Activated T-helper 17 cell treated with anti-CD3 and anti-CD28 coated beads, Interleukin-2, amount 50 U/mL, for 72 hours (primary cell): ENCODE measurements around the gene TMEM86A. TPM values are rescaled to one million over a fixed set of nuclear protein-coding genes. Genes with fewer than 3 reads are reported as not detected.
"Not testable (repeated sequence)": the region's sequence is repeated elsewhere in the genome, so short reads cannot be mapped to it uniquely, and the experiment has no call there.

ENCODE experiments used
- ATAC-seq: fragments of 150-1000 bp; cut with Tn5 transposase; replicated peaks from 2 replicates; pipeline ENCODE4 v1.10.0; 2021; ENCODE audit warnings: mild to moderate bottlenecking, moderate library complexity
- H3K27ac Mint-ChIP-seq: one replicate; pipeline ENCODE4 v1.8.0; 2022; ENCODE audit warnings: mixed read lengths
- H3K27me3 Mint-ChIP-seq: one replicate; pipeline ENCODE4 v1.8.0; 2022; ENCODE audit warnings: mixed read lengths
- H3K36me3 Mint-ChIP-seq: one replicate; pipeline ENCODE4 v1.8.0; 2022; ENCODE audit warnings: low read depth, mild to moderate bottlenecking, mixed read lengths
- H3K4me1 Mint-ChIP-seq: one replicate; pipeline ENCODE4 v1.8.0; 2022; ENCODE audit warnings: mixed read lengths
- H3K4me3 Mint-ChIP-seq: one replicate; pipeline ENCODE4 v1.8.0; 2022; ENCODE audit warnings: mild to moderate bottlenecking, mixed read lengths
- H3K9me3 Mint-ChIP-seq: one replicate; pipeline ENCODE4 v1.8.0; 2022; ENCODE audit warnings: mixed read lengths
- total RNA-seq, 2 donors: library from RNA; stranded (reverse); gene quantifications; one replicate each; pipeline ENCODE4 v1.2.3, GENCODE V29; 2022

Gene TMEM86A
- total RNA-seq, 2 donors from 2014 or later = 0.24 to 0.40 TPM

- H3K9me3 Mint-ChIP-seq, H3K27me3 Mint-ChIP-seq, H3K4me3 Mint-ChIP-seq, H3K4me1 Mint-ChIP-seq, H3K36me3 Mint-ChIP-seq, H3K27ac Mint-ChIP-seq: not testable (repeated sequence)
- ATAC-seq = peak; percentile 38
Measured at GRCh38 chr11:18691467-18692140, 7.0 kb upstream of the TMEM86A start.

DNA sequence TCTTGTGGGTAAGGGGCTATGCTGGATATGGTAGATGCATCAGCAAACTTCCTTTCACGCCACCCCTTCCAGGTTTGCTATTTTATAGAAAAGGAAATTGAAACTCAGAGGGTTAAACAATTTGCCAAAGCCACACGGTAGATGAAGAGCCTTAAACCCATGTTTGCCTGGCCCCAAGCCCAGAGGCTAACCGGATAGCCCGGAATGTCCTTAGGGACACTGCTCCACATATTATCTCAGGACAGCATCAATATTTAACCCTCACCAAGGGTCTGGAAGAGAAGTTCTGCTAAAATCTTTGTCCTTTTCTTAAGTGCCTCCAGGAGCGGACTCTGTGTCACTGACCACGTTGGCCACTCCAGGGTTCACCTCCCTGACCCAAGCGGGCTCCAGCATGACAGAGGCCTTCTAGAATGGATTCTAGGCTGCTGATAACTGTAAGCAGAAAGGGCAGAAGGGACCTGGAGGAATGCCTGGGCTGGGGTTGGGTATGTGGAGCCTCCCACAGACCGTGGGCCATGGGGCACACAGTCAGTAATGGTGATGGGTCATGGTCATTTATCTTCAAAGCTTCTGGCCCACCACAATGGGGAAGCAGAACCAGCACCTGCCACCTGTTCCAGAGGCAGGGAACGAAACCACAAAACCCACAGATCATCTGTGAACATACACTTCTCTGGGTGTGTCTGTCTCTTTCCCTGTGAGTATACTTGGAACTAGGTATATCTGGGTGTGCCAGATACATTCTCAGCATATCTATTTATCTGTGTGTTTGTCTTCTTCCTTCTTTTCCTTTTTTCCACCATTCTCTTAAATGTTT lies 5.4 kb upstream of the TMEM86A start:
- Mint-ChIP-seq H3K27me3 (no peaks in the 10 kb centered on the region), H3K4me3 (no peak overlapping the region), H3K9me3 (no peaks in the 10 kb centered on the region), H3K36me3 (no peaks in the 10 kb centered on the region), H3K4me1 (peaks cover 11% of the 10 kb centered on the region), H3K27ac (peak overlapping the region; percentile 54)
- ATAC-seq = no peak

GRCh38 chr11:18696638-18697225 lies 1.8 kb upstream of the TMEM86A start:
- no peak for ATAC-seq
- Mint-ChIP-seq H3K9me3 (no peaks in the 10 kb centered on the region), H3K27ac (no peak overlapping the region), H3K36me3 (no peaks in the 10 kb centered on the region), H3K27me3 (no peaks in the 10 kb centered on the region), H3K4me1 (peaks cover 13% of the 10 kb centered on the region), H3K4me3 (no peak overlapping the region)

DNA sequence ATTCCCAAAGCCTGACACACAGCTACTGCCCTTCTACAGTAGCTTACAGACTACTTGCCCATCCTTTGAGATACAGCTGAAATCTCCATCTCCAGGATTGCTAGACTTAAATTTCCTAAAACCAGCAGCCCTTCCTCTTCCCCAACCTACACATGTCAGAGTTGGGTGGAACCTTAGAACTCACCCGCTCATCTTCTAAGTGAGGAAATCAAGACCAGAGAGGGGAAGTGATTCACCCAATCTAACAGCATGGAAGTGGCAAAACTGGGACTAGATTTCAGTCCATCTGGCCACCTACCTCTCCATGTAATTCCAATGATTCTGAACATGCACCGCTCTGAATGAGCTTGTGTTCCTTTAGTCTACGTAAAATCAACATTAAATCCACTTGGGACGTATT lies 1.0 kb upstream of the TMEM86A start:
- H3K36me3 Mint-ChIP-seq = no peaks in the 10 kb centered on the region
- ATAC-seq = no peak
- peak overlapping the region; percentile 65 for H3K4me3 Mint-ChIP-seq
- peak overlapping the region; percentile 29 for H3K27ac Mint-ChIP-seq
- H3K27me3 Mint-ChIP-seq = no peaks in the 10 kb centered on the region
- H3K9me3 Mint-ChIP-seq = no peaks in the 10 kb centered on the region
- peaks cover 13% of the 10 kb centered on the region for H3K4me1 Mint-ChIP-seq

DNA sequence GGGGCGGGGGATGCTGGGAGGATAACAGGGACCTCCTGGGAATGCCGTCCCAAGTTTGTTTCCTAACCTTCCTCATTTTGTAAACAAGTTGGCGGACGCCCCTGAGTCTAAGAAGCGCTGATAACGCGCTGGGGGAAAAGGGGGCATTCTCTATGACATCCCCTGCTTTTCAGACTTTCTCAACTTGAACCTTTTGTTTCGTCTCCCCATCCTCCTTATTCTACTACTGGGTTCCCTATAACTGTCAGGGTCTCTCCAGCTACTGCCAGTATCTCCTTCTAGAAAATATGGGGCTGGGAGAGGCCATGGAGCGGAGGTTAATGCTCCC lies 654 bp downstream of the TMEM86A start:
- H3K27ac Mint-ChIP-seq = peak overlapping the region; percentile 15
- no peak for ATAC-seq

GRCh38 chr11:18699848-18700261 lies 1.3 kb downstream of the TMEM86A start:
- Mint-ChIP-seq H3K9me3 (no peaks in the 10 kb centered on the region), H3K27me3 (no peaks in the 10 kb centered on the region), H3K4me3 (peak overlapping the region; percentile 76), H3K36me3 (no peaks in the 10 kb centered on the region), H3K4me1 (peaks cover 12% of the 10 kb centered on the region), H3K27ac (peak overlapping the region; percentile 15)
- ATAC-seq = no peak

More for the DNA sequence above, 654 bp downstream of the TMEM86A start:
- H3K36me3 Mint-ChIP-seq = no peaks in the 10 kb centered on the region
- H3K9me3 Mint-ChIP-seq = no peaks in the 10 kb centered on the region
- peak overlapping the region; percentile 76 for H3K4me3 Mint-ChIP-seq
- H3K4me1 Mint-ChIP-seq = peaks cover 9% of the 10 kb centered on the region
- H3K27me3 Mint-ChIP-seq = no peaks in the 10 kb centered on the region

- Mint-ChIP-seq H3K27ac (peak overlapping the region; percentile 15), H3K4me3 (peak overlapping the region; percentile 76), H3K9me3 (no peaks in the 10 kb centered on the region), H3K27me3 (no peaks in the 10 kb centered on the region), H3K36me3 (no peaks in the 10 kb centered on the region), H3K4me1 (peaks cover 16% of the 10 kb centered on the region)
- ATAC-seq = no peak
Measured at GRCh38 chr11:18700375-18700774, 1.8 kb downstream of the TMEM86A start.

- H3K9me3 Mint-ChIP-seq = no peaks in the 10 kb centered on the region
- H3K4me3 Mint-ChIP-seq = no peak overlapping the region
Measured at GRCh38 chr11:18700872-18701271, 2.3 kb downstream of the TMEM86A start.

DNA sequence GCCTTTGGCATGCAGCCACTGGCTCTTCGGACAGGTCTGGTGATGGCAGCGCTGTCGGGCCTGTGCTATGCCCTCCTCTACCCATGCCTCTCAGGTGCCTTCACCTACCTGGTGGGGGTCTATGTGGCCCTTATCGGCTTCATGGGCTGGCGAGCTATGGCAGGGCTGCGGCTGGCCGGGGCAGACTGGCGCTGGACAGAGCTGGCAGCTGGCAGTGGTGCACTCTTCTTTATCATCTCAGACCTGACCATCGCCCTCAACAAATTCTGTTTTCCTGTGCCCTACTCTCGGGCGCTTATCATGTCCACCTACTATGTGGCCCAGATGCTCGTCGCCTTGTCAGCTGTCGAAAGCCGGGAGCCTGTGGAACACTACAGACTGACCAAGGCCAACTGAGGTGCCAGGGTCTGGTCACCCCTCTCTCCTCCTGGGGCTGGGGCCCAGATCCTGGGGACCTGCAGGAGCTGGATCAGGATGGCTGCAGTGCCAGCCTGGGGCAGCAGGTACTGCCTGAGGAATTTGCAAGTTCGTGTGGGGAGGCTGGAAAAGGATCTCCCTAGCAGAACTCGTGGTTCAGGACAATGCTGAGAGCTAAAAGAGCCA lies 3.1 kb downstream of the TMEM86A start:
- Mint-ChIP-seq H3K27me3 (no peaks in the 10 kb centered on the region), H3K4me3 (no peak overlapping the region), H3K9me3 (no peaks in the 10 kb centered on the region), H3K36me3 (no peaks in the 10 kb centered on the region), H3K27ac (no peak overlapping the region), H3K4me1 (peaks cover 21% of the 10 kb centered on the region)
- ATAC-seq = no peak

More at GRCh38 chr11:18700872-18701271, 2.3 kb downstream of the TMEM86A start:
- Mint-ChIP-seq H3K27me3 (no peaks in the 10 kb centered on the region), H3K4me1 (peaks cover 16% of the 10 kb centered on the region), H3K27ac (no peak overlapping the region), H3K36me3 (no peaks in the 10 kb centered on the region)
- ATAC-seq = no peak

DNA sequence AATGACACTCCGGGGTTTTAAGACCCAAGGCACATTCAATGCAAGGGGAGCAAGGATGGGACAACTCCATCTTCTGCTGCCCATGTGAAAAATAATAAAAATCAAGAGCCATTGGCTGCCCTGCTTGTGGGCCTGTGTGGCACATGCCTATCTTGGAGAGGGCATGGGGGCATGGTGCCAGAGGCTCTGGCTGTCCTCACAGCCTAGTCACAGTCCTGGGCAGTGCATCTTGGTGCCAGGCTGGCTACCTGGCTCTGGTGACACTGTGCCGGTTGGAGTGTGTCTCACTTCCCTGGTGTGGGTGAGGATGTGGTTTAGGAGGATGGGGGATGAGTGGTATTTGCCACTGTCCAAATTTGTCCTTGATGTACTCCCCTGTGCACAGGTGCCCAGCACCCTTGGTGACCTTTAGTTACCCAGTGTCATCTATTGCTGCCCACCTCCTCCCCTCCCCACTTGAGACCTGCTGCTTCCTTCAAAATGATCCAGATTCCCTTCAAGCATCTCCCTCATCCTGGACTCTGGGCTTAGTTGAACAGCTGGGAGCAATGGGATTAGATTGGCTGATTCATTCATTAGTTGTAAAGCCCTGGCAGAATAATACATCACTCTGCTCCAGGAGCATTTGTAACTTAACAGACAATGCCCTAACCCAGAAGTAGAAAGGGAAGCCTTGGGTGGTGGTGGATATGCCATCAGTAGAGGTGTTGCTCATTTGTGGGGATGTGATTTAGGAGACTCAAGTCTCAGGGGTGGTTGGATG lies 4.6 kb downstream of the TMEM86A start:
- Mint-ChIP-seq H3K4me1 (peaks cover 18% of the 10 kb centered on the region), H3K27me3 (no peaks in the 10 kb centered on the region), H3K9me3 (no peaks in the 10 kb centered on the region), H3K36me3 (no peaks in the 10 kb centered on the region), H3K4me3 (no peak overlapping the region), H3K27ac (no peak overlapping the region)
- no peak for ATAC-seq

DNA sequence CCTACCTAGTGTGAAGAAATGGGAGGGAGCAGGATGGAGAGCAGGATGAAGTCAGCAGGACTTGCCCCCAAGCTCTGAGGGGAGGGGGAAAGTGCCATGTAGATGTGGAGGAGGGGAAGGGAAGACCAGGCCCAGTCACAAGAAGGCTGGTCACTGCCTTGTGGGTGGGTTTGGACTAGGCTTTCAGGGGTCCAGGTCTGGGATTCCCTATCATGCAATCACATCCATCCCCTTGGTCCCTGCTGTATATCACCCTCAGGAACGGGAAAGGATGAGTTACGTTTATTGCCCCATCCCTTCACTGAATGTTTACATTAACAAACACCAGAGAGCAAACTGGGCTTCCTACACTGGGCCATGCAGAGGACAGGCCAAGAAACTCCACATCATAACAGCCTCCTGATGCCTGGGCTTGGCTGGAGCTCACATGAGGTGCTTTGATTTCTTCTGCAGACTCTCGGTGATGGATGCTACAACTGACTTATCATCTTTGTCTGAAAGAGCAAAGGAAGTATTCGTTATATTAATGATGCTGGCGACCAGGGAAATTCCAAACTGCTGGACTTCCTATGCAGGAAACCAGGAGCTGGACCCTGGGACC lies 5.6 kb downstream of the TMEM86A start:
- H3K4me3 Mint-ChIP-seq = peak overlapping the region; percentile 90
- H3K36me3 Mint-ChIP-seq = no peaks in the 10 kb centered on the region
- H3K4me1 Mint-ChIP-seq = peaks cover 15% of the 10 kb centered on the region
- no peak overlapping the region for H3K27ac Mint-ChIP-seq
- H3K9me3 Mint-ChIP-seq = no peaks in the 10 kb centered on the region
- H3K27me3 Mint-ChIP-seq = no peaks in the 10 kb centered on the region
- ATAC-seq = no peak

- peak overlapping the region; percentile 47 for H3K27ac Mint-ChIP-seq
- H3K27me3 Mint-ChIP-seq = no peaks in the 10 kb centered on the region
Measured at GRCh38 chr11:18704698-18705097, 6.1 kb downstream of the TMEM86A start.

GRCh38 chr11:18705651-18706281 lies 7.2 kb downstream of the TMEM86A start:
- peaks cover 15% of the 10 kb centered on the region for H3K4me1 Mint-ChIP-seq
- peak overlapping the region; percentile 87 for H3K27ac Mint-ChIP-seq
- H3K9me3 Mint-ChIP-seq = no peaks in the 10 kb centered on the region

More at GRCh38 chr11:18704698-18705097, 6.1 kb downstream of the TMEM86A start:
- no peak for ATAC-seq
- Mint-ChIP-seq H3K9me3 (no peaks in the 10 kb centered on the region), H3K4me3 (peak overlapping the region; percentile 90), H3K4me1 (peaks cover 15% of the 10 kb centered on the region), H3K36me3 (no peaks in the 10 kb centered on the region)

More at GRCh38 chr11:18705651-18706281, 7.2 kb downstream of the TMEM86A start:
- H3K4me3 Mint-ChIP-seq = peak overlapping the region; percentile 90
- no peaks in the 10 kb centered on the region for H3K27me3 Mint-ChIP-seq
- no peaks in the 10 kb centered on the region for H3K36me3 Mint-ChIP-seq
- ATAC-seq = peak; percentile 60
